Testis (tissue), 3 donors: ENCODE data around the gene CHN2. TPM values are rescaled to one million over a fixed set of nuclear protein-coding genes. Genes with fewer than 3 reads are reported as not detected.

Experiments used
- DNase-seq: peaks from one replicate; pipeline ENCODE4 v3.0.0-alpha.2; 2019
- H3K27ac ChIP-seq, 2 donors: fragments of 200-600 bp; sonication (generic); one replicate each; pipeline ENCODE4 v1.5.1; 2019
- H3K27me3 ChIP-seq: fragments of 200-600 bp; sonication (generic); one replicate; pipeline ENCODE4 v1.5.1; 2019
- H3K36me3 ChIP-seq: fragments of 200-600 bp; sonication (generic); one replicate; pipeline ENCODE4 v1.5.1; 2017; ENCODE audit warnings: low read depth; ENCODE audit errors: missing control alignments
- H3K4me1 ChIP-seq: fragments of 200-600 bp; sonication (generic); one replicate; pipeline ENCODE4 v1.5.1; 2019
- H3K4me3 ChIP-seq, 2 donors: fragments of 200-600 bp; sonication (generic); one replicate each; pipeline ENCODE4 v1.5.1; 2017 to 2019
- H3K9me3 ChIP-seq: fragments of 200-600 bp; sonication (generic); one replicate; pipeline ENCODE4 v1.5.1; 2017
- CTCF ChIP-seq, 3 experiments: fragments of 450-650 bp in 2 of 3; fragments of 200-600 bp in 1 of 3; sonication (generic) in 1 of 3; IDR thresholded peaks; one replicate each; pipeline ENCODE4 v1.5.1; 2016 to 2019; ENCODE audit warnings: antibody characterized with exemption in 3 of 3, mild to moderate bottlenecking in 2 of 3, moderate library complexity in 1 of 3
- POLR2A ChIP-seq: fragments of 450-650 bp; IDR thresholded peaks from one replicate; pipeline ENCODE4 v1.6.1; 2017; ENCODE audit warnings: antibody characterized with exemption, mild to moderate bottlenecking, moderate library complexity
- WGBS, 2 donors: methylation state at CpG; one replicate each; pipeline ENCODE4 v1.1.5; 2018; 5-methylcytosine and 5-hydroxymethylcytosine counted together
- intact Hi-C: fragments of 100-400 bp; cut with DNase I; formaldehyde crosslinking; loops from one replicate; pipeline ENCODE4 v1.15.1; 2023; ENCODE audit warnings: low total_unique reads
- polyA plus RNA-seq: library from polyadenylated mRNA; stranded (reverse); fragments of 350-450 nt; fragmentation: Illumina TruSeq; extraction: RNeasy Lipid Tissue Mini Kit (QIAGEN cat#74804); gene quantifications from one replicate; pipeline ENCODE4 v1.2.3, GENCODE V29; 2014; ENCODE audit warnings: low read depth, low replicate concordance; ENCODE audit not compliant: insufficient read depth
- total RNA-seq, 2 donors: library from RNA; depleted of rRNA; stranded (reverse); fragments of >200 nt; gene quantifications; one replicate each; pipeline ENCODE4 v1.2.3, GENCODE V29; 2016

Gene CHN2
- total and polyA plus RNA-seq, 3 donors from 2014 or later = 8.6 to 27.4 (median 15.1) TPM

GRCh38 chr7:29278337-29279069 lies 83.9 kb downstream of the CHN2 start:
- no peak for DNase-seq
- no peaks in the 10 kb centered on the region for H3K4me1 ChIP-seq
- no peaks in the 10 kb centered on the region for H3K36me3 ChIP-seq
- H3K4me3 ChIP-seq = no peak overlapping the region
- 58 to 66% methylated on average over 6 to 9 of the region's 9 CpGs for WGBS, 2 donors
- intact Hi-C loops = no loop called here
- H3K9me3 ChIP-seq = no peaks in the 10 kb centered on the region
- no peak overlapping the region for H3K27ac ChIP-seq
- TF ChIP-seq POLR2A = no peak
- no peaks in the 10 kb centered on the region for H3K27me3 ChIP-seq

- Histone ChIP-seq H3K36me3 (no peaks in the 10 kb centered on the region), H3K27ac (no peak overlapping the region), H3K9me3 (no peaks in the 10 kb centered on the region), H3K4me3 (no peak overlapping the region), H3K27me3 (no peaks in the 10 kb centered on the region), H3K4me1 (no peaks in the 10 kb centered on the region)
- WGBS, 2 donors = 74 to 86% methylated on average over 12 of the region's 12 CpGs
- intact Hi-C loops = no loop called here
- no peak for TF ChIP-seq CTCF (IDR thresholded peaks at IDR 0.05)
- TF ChIP-seq POLR2A = no peak
- no peak for DNase-seq
Measured at GRCh38 chr7:29281782-29282541, 87.4 kb downstream of the CHN2 start.

- no peaks in the 10 kb centered on the region for H3K36me3 ChIP-seq
- H3K27me3 ChIP-seq = no peaks in the 10 kb centered on the region
- H3K4me1 ChIP-seq = no peaks in the 10 kb centered on the region
- H3K27ac ChIP-seq = no peak overlapping the region
- TF ChIP-seq CTCF (IDR thresholded peaks at IDR 0.05) (no peak), POLR2A (no peak)
- intact Hi-C loops = no loop called here
- no peak for DNase-seq
- no peaks in the 10 kb centered on the region for H3K9me3 ChIP-seq
- WGBS, 2 donors = 83 to 87% methylated on average over 13 of the region's 13 CpGs
- no peak overlapping the region for H3K4me3 ChIP-seq
Measured at GRCh38 chr7:29282819-29283414, 88.3 kb downstream of the CHN2 start.

GRCh38 chr7:29284696-29285443 lies 90.3 kb downstream of the CHN2 start:
- intact Hi-C loops = no loop called here
- WGBS, 2 donors = 81 to 83% methylated on average over 6 of the region's 6 CpGs
- no peaks in the 10 kb centered on the region for H3K4me1 ChIP-seq
- no peak for TF ChIP-seq CTCF (IDR thresholded peaks at IDR 0.05)
- no peak for TF ChIP-seq POLR2A
- no peak overlapping the region for H3K27ac ChIP-seq
- no peaks in the 10 kb centered on the region for H3K27me3 ChIP-seq
- H3K4me3 ChIP-seq = no peak overlapping the region
- no peak for DNase-seq
- H3K36me3 ChIP-seq = no peaks in the 10 kb centered on the region
- H3K9me3 ChIP-seq = no peaks in the 10 kb centered on the region

- Histone ChIP-seq H3K4me1 (no peaks in the 10 kb centered on the region), H3K4me3 (no peak overlapping the region), H3K36me3 (no peaks in the 10 kb centered on the region), H3K9me3 (no peaks in the 10 kb centered on the region), H3K27ac (no peak overlapping the region), H3K27me3 (no peaks in the 10 kb centered on the region)
- whole genome bisulfite sequencing, 2 donors = 89 to 93% methylated on average over 4 of the region's 4 CpGs
- TF ChIP-seq CTCF (IDR thresholded peaks at IDR 0.05) = no peak
- TF ChIP-seq POLR2A = no peak
- no peak for DNase-seq
- intact Hi-C loops = no loop called here
Measured at GRCh38 chr7:29285444-29285793, 90.8 kb downstream of the CHN2 start.
